OCI-LY3 (cell line): ENCODE data around the gene EMILIN3.

ENCODE experiments used
- EZH2phosphoT487 ChIP-seq: fragments of 200-600 bp; shearing (Covaris generic); IDR thresholded peaks from 2 replicates; pipeline ENCODE4 v1.6.1; 2018; ENCODE audit warnings: antibody characterized with exemption, mixed run types, low read depth
- TF ChIP-seq, protein P1 (sequence below): fragments of 200-600, 300-600 bp; sonication (generic); IDR thresholded peaks from 2 replicates; pipeline ENCODE4 v1.5.1; 2014; ENCODE audit warnings: antibody characterized with exemption, low read length, low read depth

DNA sequence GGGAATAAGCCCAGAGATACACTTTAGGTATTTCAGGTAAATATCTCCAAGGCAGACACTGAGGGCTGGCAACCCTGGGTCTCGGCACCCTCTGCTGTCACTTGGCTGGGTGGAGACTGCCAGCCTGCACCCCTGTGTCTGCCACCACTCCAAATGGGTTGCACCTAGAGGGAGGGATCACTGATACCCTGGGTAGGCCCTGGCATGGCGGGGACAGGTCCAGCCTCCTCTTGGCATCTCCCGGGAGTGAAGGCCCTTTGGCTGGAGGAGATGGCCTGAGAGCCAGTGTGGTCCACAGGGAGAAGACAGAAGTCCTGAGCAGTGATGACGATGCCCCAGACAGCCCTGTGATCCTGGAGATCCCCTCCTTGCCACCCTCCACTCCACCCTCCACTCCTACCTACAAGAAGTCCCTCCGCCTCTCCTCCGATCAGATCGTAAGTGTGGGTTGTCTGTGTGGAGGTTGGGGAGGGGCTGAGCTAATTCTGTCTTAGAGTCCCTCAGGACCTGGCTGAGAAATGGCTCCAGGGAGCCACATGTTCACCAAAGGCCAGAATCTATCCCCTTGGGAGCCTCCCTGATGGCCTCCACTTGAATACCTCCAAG lies 10.9 kb downstream of the EMILIN3 start:
- TF ChIP-seq, protein P1, sequence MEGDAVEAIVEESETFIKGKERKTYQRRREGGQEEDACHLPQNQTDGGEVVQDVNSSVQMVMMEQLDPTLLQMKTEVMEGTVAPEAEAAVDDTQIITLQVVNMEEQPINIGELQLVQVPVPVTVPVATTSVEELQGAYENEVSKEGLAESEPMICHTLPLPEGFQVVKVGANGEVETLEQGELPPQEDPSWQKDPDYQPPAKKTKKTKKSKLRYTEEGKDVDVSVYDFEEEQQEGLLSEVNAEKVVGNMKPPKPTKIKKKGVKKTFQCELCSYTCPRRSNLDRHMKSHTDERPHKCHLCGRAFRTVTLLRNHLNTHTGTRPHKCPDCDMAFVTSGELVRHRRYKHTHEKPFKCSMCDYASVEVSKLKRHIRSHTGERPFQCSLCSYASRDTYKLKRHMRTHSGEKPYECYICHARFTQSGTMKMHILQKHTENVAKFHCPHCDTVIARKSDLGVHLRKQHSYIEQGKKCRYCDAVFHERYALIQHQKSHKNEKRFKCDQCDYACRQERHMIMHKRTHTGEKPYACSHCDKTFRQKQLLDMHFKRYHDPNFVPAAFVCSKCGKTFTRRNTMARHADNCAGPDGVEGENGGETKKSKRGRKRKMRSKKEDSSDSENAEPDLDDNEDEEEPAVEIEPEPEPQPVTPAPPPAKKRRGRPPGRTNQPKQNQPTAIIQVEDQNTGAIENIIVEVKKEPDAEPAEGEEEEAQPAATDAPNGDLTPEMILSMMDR = no peak
- TF ChIP-seq EZH2phosphoT487 = no peak
